ENCODE measurements around the gene TEX12.

Gene TEX12

DNA sequence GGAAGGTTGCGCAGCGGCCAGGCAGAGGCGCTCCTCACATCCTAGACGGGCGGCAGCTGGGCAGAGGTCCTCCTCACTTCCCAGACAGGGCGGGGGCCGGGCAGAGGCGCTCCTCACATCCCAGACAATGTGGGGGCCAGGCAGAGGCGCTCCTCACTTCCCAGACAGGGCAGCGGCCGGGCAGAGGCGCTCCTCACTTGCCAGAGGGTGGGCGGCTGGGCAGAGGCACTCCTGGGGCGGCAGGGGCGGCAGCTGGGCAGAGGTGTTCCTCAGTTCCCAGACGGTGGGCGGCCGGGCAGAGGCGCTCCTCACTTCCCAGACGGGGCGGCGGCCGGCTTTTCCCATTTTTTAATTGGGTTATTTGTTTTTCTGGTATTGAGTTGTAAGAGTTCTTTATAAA, 38.9 kb downstream of the TEX12 start:
- Histone ChIP-seq H3K9me3 (ENCODE audit: control insufficient read depth in 5 of 5, low read length in 5 of 5) (no peaks in the 10 kb centered on the region), H3K36me3 (ENCODE audit: control insufficient read depth in 5 of 5, insufficient read depth in 5 of 5, low read length in 5 of 5) (peaks cover 0 to 3% (median 0%) of the 10 kb centered on the region in 5 donors), H3K9ac (ENCODE audit: low read length in 5 of 5) (no peak overlapping the region)

DNA sequence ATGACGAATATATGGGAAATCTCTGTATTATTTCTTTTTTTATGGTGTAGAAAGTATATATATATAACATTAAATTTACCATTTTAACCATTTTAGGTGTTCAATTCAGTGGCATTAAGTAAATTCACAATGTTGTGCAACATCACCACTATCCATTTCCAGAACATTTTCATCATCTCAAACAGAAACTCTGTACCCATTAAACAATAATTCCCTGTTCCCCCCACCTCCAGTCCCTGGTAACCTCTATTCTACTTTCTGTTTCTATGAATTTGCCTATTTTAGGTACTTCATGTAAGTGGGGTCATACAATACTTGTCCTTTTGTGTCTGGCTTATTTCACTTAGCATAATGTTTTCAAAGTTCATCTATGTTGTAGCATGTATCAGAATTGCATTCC, 43.7 kb downstream of the TEX12 start:
- no peaks in the 10 kb centered on the region for H3K27me3 ChIP-seq (ENCODE audit: control insufficient read depth in 5 of 5, insufficient read depth in 4 of 5, low read length in 5 of 5)
- no peak overlapping the region for H3K9ac ChIP-seq (ENCODE audit: low read length in 5 of 5)
- no peak overlapping the region for H3K27ac ChIP-seq (ENCODE audit: low read depth, low read length)
- no peaks in the 10 kb centered on the region for H3K36me3 ChIP-seq (ENCODE audit: control insufficient read depth in 5 of 5, insufficient read depth in 5 of 5, low read length in 5 of 5)
- no peaks in the 10 kb centered on the region for H3K9me3 ChIP-seq (ENCODE audit: control insufficient read depth in 5 of 5, low read length in 5 of 5)
- no peak overlapping the region for H3K4me3 ChIP-seq (ENCODE audit: low read depth in 1 of 5, low read length in 5 of 5)
- H3K4me1 ChIP-seq (ENCODE audit: control insufficient read depth in 5 of 5, insufficient read depth in 5 of 5, low read length in 5 of 5), result no peaks in the 10 kb centered on the region

More for the DNA sequence above, 38.9 kb downstream of the TEX12 start:
- Histone ChIP-seq H3K27ac (ENCODE audit: low read depth, low read length) (no peak overlapping the region), H3K4me3 (ENCODE audit: low read depth in 1 of 5, low read length in 5 of 5) (no peak overlapping the region), H3K4me1 (ENCODE audit: control insufficient read depth in 5 of 5, insufficient read depth in 5 of 5, low read length in 5 of 5) (no peaks in the 10 kb centered on the region), H3K27me3 (ENCODE audit: control insufficient read depth in 5 of 5, insufficient read depth in 4 of 5, low read length in 5 of 5) (no peaks in the 10 kb centered on the region)

DNA sequence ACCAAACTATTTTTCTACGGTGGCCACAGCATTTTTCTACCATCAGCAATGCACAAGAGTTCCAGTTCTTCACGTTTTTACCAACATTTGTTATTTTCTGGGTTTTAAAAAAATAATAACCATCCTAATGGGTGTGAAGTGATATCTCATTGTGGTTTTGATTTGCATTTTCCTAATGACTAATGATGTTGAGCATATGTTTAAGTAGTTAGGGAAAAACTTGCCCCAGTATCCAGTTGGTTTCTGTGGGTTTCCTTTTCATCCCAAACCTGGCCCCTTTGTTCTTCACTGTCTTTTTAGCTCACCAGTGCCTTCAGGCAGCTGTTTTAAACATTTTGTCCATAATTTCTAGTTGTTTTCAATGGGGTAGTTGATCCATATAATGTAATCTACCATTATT, 44.4 kb downstream of the TEX12 start:
- Histone ChIP-seq H3K9me3 (ENCODE audit: control insufficient read depth in 5 of 5, low read length in 5 of 5) (no peaks in the 10 kb centered on the region), H3K27me3 (ENCODE audit: control insufficient read depth in 5 of 5, insufficient read depth in 4 of 5, low read length in 5 of 5) (no peaks in the 10 kb centered on the region), H3K27ac (ENCODE audit: low read depth, low read length) (no peak overlapping the region), H3K4me3 (ENCODE audit: low read depth in 1 of 5, low read length in 5 of 5) (no peak overlapping the region), H3K9ac (ENCODE audit: low read length in 5 of 5) (no peak overlapping the region), H3K4me1 (ENCODE audit: control insufficient read depth in 5 of 5, insufficient read depth in 5 of 5, low read length in 5 of 5) (no peaks in the 10 kb centered on the region), H3K36me3 (ENCODE audit: control insufficient read depth in 5 of 5, insufficient read depth in 5 of 5, low read length in 5 of 5) (no peaks in the 10 kb centered on the region)

DNA sequence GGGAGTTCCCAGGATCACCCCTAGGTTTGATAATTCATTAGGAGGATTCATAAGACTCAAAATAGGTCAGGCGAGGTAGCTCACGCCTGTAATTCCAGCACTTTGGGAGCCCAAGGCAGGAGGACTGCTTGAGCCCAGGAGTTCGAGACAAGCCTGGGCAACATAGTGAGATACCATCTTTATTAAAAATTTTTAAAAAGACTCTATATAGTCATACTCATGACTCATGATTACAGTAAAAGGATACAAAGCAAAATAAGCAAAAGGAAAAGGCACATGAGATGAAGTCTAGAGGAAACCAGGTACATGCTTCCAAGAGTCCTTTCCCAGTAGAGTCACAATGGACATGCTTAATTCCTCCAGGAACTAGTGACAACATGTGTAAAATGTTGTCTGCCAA, 45.1 kb downstream of the TEX12 start:
- Histone ChIP-seq H3K9me3 (ENCODE audit: control insufficient read depth in 5 of 5, low read length in 5 of 5) (no peaks in the 10 kb centered on the region), H3K4me3 (ENCODE audit: low read depth in 1 of 5, low read length in 5 of 5) (no peak overlapping the region), H3K27ac (ENCODE audit: low read depth, low read length) (no peak overlapping the region), H3K9ac (ENCODE audit: low read length in 5 of 5) (no peak overlapping the region), H3K4me1 (ENCODE audit: control insufficient read depth in 5 of 5, insufficient read depth in 5 of 5, low read length in 5 of 5) (no peaks in the 10 kb centered on the region), H3K27me3 (ENCODE audit: control insufficient read depth in 5 of 5, insufficient read depth in 4 of 5, low read length in 5 of 5) (no peaks in the 10 kb centered on the region), H3K36me3 (ENCODE audit: control insufficient read depth in 5 of 5, insufficient read depth in 5 of 5, low read length in 5 of 5) (no peaks in the 10 kb centered on the region)

DNA sequence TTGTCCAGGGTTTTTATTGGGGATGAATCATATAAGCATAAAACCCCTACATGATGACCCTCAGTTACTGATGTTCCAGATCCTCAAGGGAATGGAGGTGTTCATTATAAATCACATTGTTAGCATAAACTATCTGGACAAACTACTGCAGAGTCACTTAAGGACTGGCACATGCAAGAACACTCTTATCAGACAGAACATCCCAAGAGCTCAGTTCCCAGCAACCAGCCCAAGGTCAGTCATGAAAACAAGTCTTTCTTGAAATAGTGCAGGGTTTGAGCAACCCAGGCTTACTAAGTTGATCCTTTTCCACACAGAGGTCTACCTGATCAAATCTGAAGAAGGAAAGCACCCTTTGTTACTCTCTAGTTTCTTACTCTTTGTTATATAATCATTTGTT, 45.5 kb downstream of the TEX12 start:
- no peaks in the 10 kb centered on the region for H3K9me3 ChIP-seq (ENCODE audit: control insufficient read depth in 5 of 5, low read length in 5 of 5)
- H3K36me3 ChIP-seq (ENCODE audit: control insufficient read depth in 5 of 5, insufficient read depth in 5 of 5, low read length in 5 of 5), result no peaks in the 10 kb centered on the region
- H3K9ac ChIP-seq (ENCODE audit: low read length in 5 of 5), result no peak overlapping the region
- H3K4me3 ChIP-seq (ENCODE audit: low read depth in 1 of 5, low read length in 5 of 5), result no peak overlapping the region
- H3K27me3 ChIP-seq (ENCODE audit: control insufficient read depth in 5 of 5, insufficient read depth in 4 of 5, low read length in 5 of 5), result no peaks in the 10 kb centered on the region
- H3K27ac ChIP-seq (ENCODE audit: low read depth, low read length), result no peak overlapping the region
- H3K4me1 ChIP-seq (ENCODE audit: control insufficient read depth in 5 of 5, insufficient read depth in 5 of 5, low read length in 5 of 5), result no peaks in the 10 kb centered on the region

DNA sequence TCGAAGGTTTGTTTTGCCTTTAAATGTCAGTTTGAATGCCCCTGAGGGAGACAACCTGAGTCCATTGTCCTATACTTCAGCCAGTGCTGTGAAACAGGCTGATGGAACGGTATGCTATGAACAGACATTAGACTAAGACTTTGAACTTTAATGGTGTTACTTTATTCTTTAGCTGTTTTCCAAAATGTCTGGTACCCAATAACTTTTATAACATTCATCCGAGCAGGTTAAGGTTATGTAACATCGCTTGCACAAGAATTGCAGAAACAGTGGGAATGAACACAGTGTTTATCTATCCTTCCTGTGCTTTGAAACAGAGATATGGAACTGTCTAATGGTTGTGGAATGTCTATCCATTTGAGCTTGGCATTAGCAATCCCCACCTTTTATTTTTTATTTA, 46.6 kb downstream of the TEX12 start:
- Histone ChIP-seq H3K4me3 (ENCODE audit: low read depth in 1 of 5, low read length in 5 of 5) (no peak overlapping the region), H3K36me3 (ENCODE audit: control insufficient read depth in 5 of 5, insufficient read depth in 5 of 5, low read length in 5 of 5) (peaks cover 0 to 2% (median 0%) of the 10 kb centered on the region in 5 donors), H3K9me3 (ENCODE audit: control insufficient read depth in 5 of 5, low read length in 5 of 5) (no peaks in the 10 kb centered on the region), H3K4me1 (ENCODE audit: control insufficient read depth in 5 of 5, insufficient read depth in 5 of 5, low read length in 5 of 5) (no peaks in the 10 kb centered on the region), H3K27ac (ENCODE audit: low read depth, low read length) (no peak overlapping the region), H3K27me3 (ENCODE audit: control insufficient read depth in 5 of 5, insufficient read depth in 4 of 5, low read length in 5 of 5) (no peaks in the 10 kb centered on the region), H3K9ac (ENCODE audit: low read length in 5 of 5) (no peak overlapping the region)

DNA sequence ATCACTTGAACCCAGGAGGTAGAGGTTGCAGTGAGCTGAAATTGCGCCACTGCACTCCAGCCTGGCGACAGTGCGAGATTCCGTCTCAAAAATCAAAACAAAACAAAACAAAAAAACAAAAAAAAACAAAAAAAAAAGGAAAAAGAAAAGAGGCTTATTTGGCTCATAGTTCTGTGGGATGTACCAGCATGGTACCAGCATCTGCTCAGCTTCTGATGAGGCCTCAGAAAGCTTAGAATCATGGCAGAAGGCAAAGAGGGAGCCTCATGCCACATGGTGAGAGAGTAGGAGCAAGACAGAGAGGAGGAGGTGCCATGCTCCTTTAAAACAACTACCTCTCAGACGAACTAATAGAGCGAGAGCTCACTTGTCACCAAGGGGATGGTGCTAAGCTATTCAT, 48.4 kb downstream of the TEX12 start:
- Histone ChIP-seq H3K36me3 (ENCODE audit: control insufficient read depth in 5 of 5, insufficient read depth in 5 of 5, low read length in 5 of 5) (peaks cover 0 to 2% (median 0%) of the 10 kb centered on the region in 5 donors), H3K4me3 (ENCODE audit: low read depth in 1 of 5, low read length in 5 of 5) (no peak overlapping the region), H3K9me3 (ENCODE audit: control insufficient read depth in 5 of 5, low read length in 5 of 5) (no peaks in the 10 kb centered on the region), H3K9ac (ENCODE audit: low read length in 5 of 5) (no peak overlapping the region), H3K4me1 (ENCODE audit: control insufficient read depth in 5 of 5, insufficient read depth in 5 of 5, low read length in 5 of 5) (peaks cover 0 to 3% (median 0%) of the 10 kb centered on the region in 5 donors), H3K27ac (ENCODE audit: low read depth, low read length) (no peak overlapping the region), H3K27me3 (ENCODE audit: control insufficient read depth in 5 of 5, insufficient read depth in 4 of 5, low read length in 5 of 5) (no peaks in the 10 kb centered on the region)

DNA sequence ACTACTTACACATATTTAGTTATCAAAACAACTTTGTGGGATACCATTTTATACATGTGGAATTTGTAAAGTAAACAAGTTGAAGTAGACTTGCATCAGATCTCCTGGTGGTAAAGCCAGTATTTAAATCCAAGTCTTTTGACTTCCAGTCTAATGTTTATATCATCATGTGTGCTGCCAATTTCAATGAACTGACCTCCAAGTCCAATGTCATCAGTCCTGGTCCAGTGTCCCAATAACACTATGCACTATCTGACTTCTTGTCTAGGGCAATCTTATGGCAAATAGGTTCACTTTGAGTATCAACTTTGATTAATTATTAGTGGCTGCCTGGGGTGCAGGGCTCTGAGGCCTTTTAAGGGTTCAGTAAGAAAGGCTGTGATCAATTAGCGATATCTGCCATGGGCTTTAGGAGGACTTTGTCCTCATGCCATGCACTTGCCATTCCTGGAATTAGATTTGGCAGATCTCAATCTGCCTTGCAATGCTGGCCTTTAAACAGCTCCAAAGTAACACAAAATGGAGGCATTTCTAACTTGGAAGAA, 49.5 kb downstream of the TEX12 start:
- Histone ChIP-seq H3K9ac (ENCODE audit: low read length in 5 of 5) (no peak overlapping the region), H3K4me1 (ENCODE audit: control insufficient read depth in 5 of 5, insufficient read depth in 5 of 5, low read length in 5 of 5) (peaks cover 0 to 3% (median 0%) of the 10 kb centered on the region in 5 donors)

DNA sequence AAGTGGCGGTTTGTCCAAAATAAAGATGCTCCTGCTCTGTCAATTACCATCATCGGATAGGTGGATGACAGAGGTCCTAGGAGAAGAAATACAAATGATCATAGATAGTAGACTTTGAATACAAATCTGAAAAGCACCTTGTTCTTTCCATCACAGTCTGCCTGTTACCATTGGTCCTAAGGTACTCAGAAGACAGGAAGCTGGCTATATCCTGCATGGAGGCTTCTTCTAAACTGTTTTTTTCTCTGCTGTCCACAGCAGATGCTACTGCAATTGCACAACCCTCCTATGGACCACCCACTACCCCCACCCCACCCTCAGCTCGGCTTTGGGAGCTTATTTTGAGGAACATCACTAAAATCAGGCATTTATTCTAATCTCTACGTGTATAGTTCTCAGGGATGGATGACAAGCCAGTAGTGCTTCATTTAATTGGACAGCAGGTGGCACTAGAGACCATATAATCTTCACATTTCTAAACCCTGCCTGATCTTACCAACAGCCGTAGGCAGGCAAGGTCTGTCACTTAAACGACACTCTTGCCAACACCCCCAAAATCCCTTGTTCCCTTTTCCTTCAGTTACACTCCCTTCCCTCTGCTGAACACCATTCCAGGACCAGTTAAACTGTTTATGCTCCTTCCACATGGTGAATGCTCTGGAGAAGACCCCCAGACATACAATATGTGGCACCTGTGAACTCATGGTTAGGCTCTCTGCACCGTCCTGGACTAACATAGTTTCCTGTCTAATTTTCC, 52.5 kb downstream of the TEX12 start:
- H3K9ac ChIP-seq (ENCODE audit: low read length in 5 of 5), result no peak overlapping the region
- H3K9me3 ChIP-seq (ENCODE audit: control insufficient read depth in 5 of 5, low read length in 5 of 5), result no peaks in the 10 kb centered on the region
- no peak overlapping the region for H3K27ac ChIP-seq (ENCODE audit: low read depth, low read length)
- H3K4me1 ChIP-seq (ENCODE audit: control insufficient read depth in 5 of 5, insufficient read depth in 5 of 5, low read length in 5 of 5), result peaks cover 0 to 3% (median 0%) of the 10 kb centered on the region in 5 donors
- H3K4me3 ChIP-seq (ENCODE audit: low read depth in 1 of 5, low read length in 5 of 5), result no peak overlapping the region
- H3K36me3 ChIP-seq (ENCODE audit: control insufficient read depth in 5 of 5, insufficient read depth in 5 of 5, low read length in 5 of 5), result peaks cover 0 to 2% (median 0%) of the 10 kb centered on the region in 5 donors
- H3K27me3 ChIP-seq (ENCODE audit: control insufficient read depth in 5 of 5, insufficient read depth in 4 of 5, low read length in 5 of 5), result no peaks in the 10 kb centered on the region

More for the DNA sequence above, 49.5 kb downstream of the TEX12 start:
- Histone ChIP-seq H3K36me3 (ENCODE audit: control insufficient read depth in 5 of 5, insufficient read depth in 5 of 5, low read length in 5 of 5) (peaks cover 0 to 2% (median 0%) of the 10 kb centered on the region in 5 donors), H3K9me3 (ENCODE audit: control insufficient read depth in 5 of 5, low read length in 5 of 5) (no peaks in the 10 kb centered on the region), H3K27ac (ENCODE audit: low read depth, low read length) (no peak overlapping the region), H3K27me3 (ENCODE audit: control insufficient read depth in 5 of 5, insufficient read depth in 4 of 5, low read length in 5 of 5) (no peaks in the 10 kb centered on the region), H3K4me3 (ENCODE audit: low read depth in 1 of 5, low read length in 5 of 5) (no peak overlapping the region)

DNA sequence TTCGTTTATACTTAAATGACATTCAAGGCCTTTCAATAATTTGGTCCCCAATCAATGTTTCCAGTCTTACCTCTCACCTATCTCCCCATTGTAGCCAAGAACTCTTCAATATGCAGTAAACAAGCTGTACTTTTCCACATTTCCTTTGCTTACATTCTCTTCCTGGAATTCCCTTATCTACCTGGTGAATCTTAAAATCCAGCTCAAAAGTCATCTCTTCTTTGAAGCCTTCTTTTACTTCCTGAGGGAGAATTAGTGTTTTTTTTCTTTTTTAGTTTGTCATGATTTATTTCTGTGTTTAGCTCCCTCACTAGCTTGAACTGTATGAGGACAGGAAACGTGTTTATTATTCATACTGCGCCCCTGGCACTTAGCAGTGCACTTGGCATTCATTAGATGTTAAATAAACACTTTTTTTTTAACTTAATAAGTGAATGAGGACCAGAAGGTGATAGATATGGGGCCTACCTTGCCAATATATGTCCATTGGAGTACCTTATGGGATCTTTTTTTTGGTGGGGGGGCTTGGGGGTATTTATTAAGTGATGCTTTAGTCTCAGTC, 54.2 kb downstream of the TEX12 start:
- Histone ChIP-seq H3K4me3 (ENCODE audit: low read depth in 1 of 5, low read length in 5 of 5) (no peak overlapping the region), H3K4me1 (ENCODE audit: control insufficient read depth in 5 of 5, insufficient read depth in 5 of 5, low read length in 5 of 5) (peaks cover 0 to 5% (median 2%) of the 10 kb centered on the region in 5 donors), H3K27me3 (ENCODE audit: control insufficient read depth in 5 of 5, insufficient read depth in 4 of 5, low read length in 5 of 5) (no peaks in the 10 kb centered on the region), H3K27ac (ENCODE audit: low read depth, low read length) (no peak overlapping the region), H3K9me3 (ENCODE audit: control insufficient read depth in 5 of 5, low read length in 5 of 5) (no peaks in the 10 kb centered on the region), H3K9ac (ENCODE audit: low read length in 5 of 5) (no peak overlapping the region), H3K36me3 (ENCODE audit: control insufficient read depth in 5 of 5, insufficient read depth in 5 of 5, low read length in 5 of 5) (peaks cover 0 to 2% (median 0%) of the 10 kb centered on the region in 5 donors)
